Liver (tissue), 9 donors: ENCODE measurements around the gene ARFIP1. TPM values are rescaled to one million over a fixed set of nuclear protein-coding genes. Genes with fewer than 3 reads are reported as not detected.

Experiments used
- DNase-seq: peaks from one replicate; pipeline ENCODE4 v3.0.0-alpha.2; 2017; ENCODE audit warnings: low spot score
- H3K27ac ChIP-seq, 2 donors: one replicate each; pipeline ENCODE4 v1.7.0; 2013; ENCODE audit warnings: inconsistent platforms in 2 of 2, low read length in 2 of 2, control low read depth in 1 of 2, low read depth in 1 of 2, mild to moderate bottlenecking in 1 of 2
- H3K27me3 ChIP-seq, 4 donors: one replicate each; pipeline versions ENCODE4 v1.6.1 to v1.7.0; 2013; ENCODE audit warnings: low read length in 3 of 4, inconsistent platforms in 1 of 4, mild to moderate bottlenecking in 1 of 4, moderate library complexity in 1 of 4; ENCODE audit not compliant: control insufficient read depth in 4 of 4, insufficient read depth in 4 of 4
- H3K36me3 ChIP-seq, 4 donors: one replicate each; pipeline versions ENCODE4 v1.6.1 to v1.7.0; 2013; ENCODE audit warnings: low read length in 3 of 4, mild to moderate bottlenecking in 3 of 4, low read depth in 1 of 4, moderate library complexity in 1 of 4; ENCODE audit not compliant: control insufficient read depth in 4 of 4, insufficient read depth in 3 of 4
- H3K4me1 ChIP-seq, 4 donors: one replicate each; pipeline versions ENCODE4 v1.6.1 to v1.7.0; 2013; ENCODE audit warnings: low read length in 3 of 4, mild to moderate bottlenecking in 3 of 4, moderate library complexity in 1 of 4; ENCODE audit not compliant: control insufficient read depth in 4 of 4, insufficient read depth in 4 of 4
- H3K4me3 ChIP-seq, 3 donors: one replicate each; pipeline versions ENCODE4 v1.6.1 to v1.7.0; 2013; ENCODE audit warnings: low read length in 3 of 3, control low read depth in 1 of 3, low read depth in 1 of 3, mild to moderate bottlenecking in 1 of 3
- H3K9ac ChIP-seq, 2 donors: one replicate each; pipeline ENCODE4 v1.7.0; 2013; ENCODE audit warnings: low read length in 2 of 2, mild to moderate bottlenecking in 2 of 2, moderate library complexity in 2 of 2, control low read depth in 1 of 2, low read depth in 1 of 2
- H3K9me3 ChIP-seq, 4 donors: one replicate each; pipeline versions ENCODE4 v1.6.1 to v1.7.0; 2013; ENCODE audit warnings: low read length in 3 of 4; ENCODE audit not compliant: control insufficient read depth in 4 of 4
- FOXA1 ChIP-seq: IDR thresholded peaks from 2 replicates; pipeline ENCODE4 v1.6.1; 2016; ENCODE audit warnings: antibody characterized with exemption
- FOXA2 ChIP-seq: IDR thresholded peaks from 2 replicates; pipeline ENCODE4 v1.6.1; 2016; ENCODE audit warnings: antibody characterized with exemption
- GABPA ChIP-seq, 2 donors: IDR thresholded peaks in 1 of 2; conservative IDR thresholded peaks in 1 of 2; 2 replicates each; pipeline ENCODE4 v1.6.1; 2016; ENCODE audit warnings: antibody characterized with exemption in 2 of 2, mild to moderate bottlenecking in 1 of 2, moderate library complexity in 1 of 2
- HNF4G ChIP-seq: IDR thresholded peaks from 2 replicates; pipeline ENCODE4 v1.6.1; 2016; ENCODE audit warnings: antibody characterized with exemption
- JUND ChIP-seq, 2 donors: IDR thresholded peaks; 2 replicates each; pipeline ENCODE4 v1.6.1; 2016; ENCODE audit warnings: antibody characterized with exemption in 2 of 2
- NR2F2 ChIP-seq: IDR thresholded peaks from 2 replicates; pipeline ENCODE4 v1.6.1; 2016; ENCODE audit warnings: antibody characterized with exemption
- RAD21 ChIP-seq, 2 donors: IDR thresholded peaks; 2 replicates each; pipeline ENCODE4 v1.6.1; 2016; ENCODE audit warnings: antibody characterized with exemption in 2 of 2, mild to moderate bottlenecking in 2 of 2
- RXRA ChIP-seq, 2 donors: IDR thresholded peaks; 2 replicates each; pipeline ENCODE4 v1.6.1; 2017 to 2018; ENCODE audit warnings: antibody characterized with exemption in 2 of 2, mild to moderate bottlenecking in 1 of 2
- TAF1 ChIP-seq: conservative IDR thresholded peaks from 2 replicates; pipeline ENCODE4 v1.6.1; 2016; ENCODE audit warnings: antibody characterized with exemption, mild to moderate bottlenecking
- YY1 ChIP-seq: IDR thresholded peaks from 2 replicates; pipeline ENCODE4 v1.6.1; 2016; ENCODE audit warnings: antibody characterized with exemption, mild to moderate bottlenecking
- WGBS: extraction: QIAGEN DNeasy Blood & Tissue Kit; methylation state at CpG from one replicate; pipeline ENCODE4 v1.1.7; 2013; 5-methylcytosine and 5-hydroxymethylcytosine counted together
- polyA plus RNA-seq, 2 donors: library from polyadenylated mRNA; stranded (reverse) in 1 of 2; unstranded in 1 of 2; fragments of 200-250 nt in 1 of 2; fragments of >200 nt in 1 of 2; fragmentation: Nextera tagmentation in 1 of 2; extraction: Ambion mirVana in 1 of 2; gene quantifications; one replicate each; pipeline versions ENCODE4 v1.2.1 to v1.2.3, GENCODE V29; 2013 to 2015
- total RNA-seq, 2 donors: library from RNA; depleted of rRNA; stranded (reverse); fragments of >200 nt; gene quantifications; one replicate each; pipeline ENCODE4 v1.2.3, GENCODE V29; 2014
- TF ChIP-seq, protein P1 (sequence below): fragments of 150-350 bp; IDR thresholded peaks from 2 replicates; pipeline ENCODE4 v1.5.1; 2017; ENCODE audit warnings: improper control_type of control experiment, low read depth, low read length; ENCODE audit not compliant: missing input control
- TF ChIP-seq, protein P2 (sequence below): IDR thresholded peaks from 2 replicates; pipeline ENCODE4 v1.6.1; 2016; ENCODE audit warnings: antibody characterized with exemption
- donor health status: healthy.
- donor health status: healthy.
- donor health status: healthy.
- donor health status: healthy.
- donor health status: healthy.

Gene ARFIP1
- total and polyA plus RNA-seq, 4 donors: 6.8 to 16.8 (median 14.9) TPM

DNA sequence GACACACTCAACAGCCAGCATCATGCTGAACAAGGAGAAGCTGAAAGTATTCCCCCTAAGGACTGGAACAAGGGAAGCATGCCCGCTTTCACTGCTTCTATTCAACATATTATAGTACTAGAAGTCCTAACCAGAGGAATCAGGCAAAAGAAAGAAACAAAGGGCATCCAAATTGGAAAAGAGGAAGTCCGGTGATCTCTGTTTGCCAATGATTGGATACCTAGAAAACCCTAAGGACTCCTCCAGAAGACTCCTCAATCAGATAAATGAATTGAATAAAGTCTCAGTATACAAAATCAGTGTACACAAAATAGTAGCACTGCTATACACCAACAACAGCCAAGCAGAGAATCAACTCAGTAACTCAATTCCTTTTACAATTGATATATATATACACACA is 44.8 kb downstream of the ARFIP1 start:
- DNase-seq: no peak
- H3K36me3 ChIP-seq: no peaks in the 10 kb centered on the region
- H3K27me3 ChIP-seq: no peaks in the 10 kb centered on the region
- H3K9me3 ChIP-seq: peaks cover 0 to 3% (median 0%) of the 10 kb centered on the region in 4 donors
- 97% methylated on average over 2 of the region's 2 CpGs for WGBS
- no peak overlapping the region for H3K4me3 ChIP-seq
- TF ChIP-seq YY1: no peak
- no peak overlapping the region for H3K27ac ChIP-seq
- no peaks in the 10 kb centered on the region for H3K4me1 ChIP-seq
- H3K9ac ChIP-seq: no peak overlapping the region

DNA sequence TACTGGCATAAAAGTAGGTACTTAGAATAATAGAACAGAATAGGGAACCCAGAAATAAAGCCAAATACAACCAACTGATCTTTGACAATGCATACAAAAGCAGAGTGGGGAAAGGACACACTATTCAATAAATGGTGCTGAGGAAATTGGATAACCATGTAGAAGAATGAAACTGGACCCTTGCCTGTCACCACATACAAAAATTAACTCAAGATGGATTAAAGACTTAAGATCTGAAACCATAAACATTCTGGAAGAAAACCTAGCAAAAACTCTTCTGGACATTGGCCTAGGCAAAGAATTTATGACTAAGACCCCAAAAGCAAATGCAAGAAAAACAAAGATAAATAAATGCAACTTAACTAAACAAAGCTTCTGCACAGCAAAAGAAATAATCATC is 45.6 kb downstream of the ARFIP1 start:
- peaks cover 0 to 3% (median 0%) of the 10 kb centered on the region in 4 donors for H3K9me3 ChIP-seq
- no peak for DNase-seq
- TF ChIP-seq FOXA1 (no peak), YY1 (no peak), TAF1 (no peak), RAD21 (IDR thresholded peaks at IDR 0.05) (no peak), FOXA2 (no peak), NR2F2 (no peak)
- TF ChIP-seq, protein P1, sequence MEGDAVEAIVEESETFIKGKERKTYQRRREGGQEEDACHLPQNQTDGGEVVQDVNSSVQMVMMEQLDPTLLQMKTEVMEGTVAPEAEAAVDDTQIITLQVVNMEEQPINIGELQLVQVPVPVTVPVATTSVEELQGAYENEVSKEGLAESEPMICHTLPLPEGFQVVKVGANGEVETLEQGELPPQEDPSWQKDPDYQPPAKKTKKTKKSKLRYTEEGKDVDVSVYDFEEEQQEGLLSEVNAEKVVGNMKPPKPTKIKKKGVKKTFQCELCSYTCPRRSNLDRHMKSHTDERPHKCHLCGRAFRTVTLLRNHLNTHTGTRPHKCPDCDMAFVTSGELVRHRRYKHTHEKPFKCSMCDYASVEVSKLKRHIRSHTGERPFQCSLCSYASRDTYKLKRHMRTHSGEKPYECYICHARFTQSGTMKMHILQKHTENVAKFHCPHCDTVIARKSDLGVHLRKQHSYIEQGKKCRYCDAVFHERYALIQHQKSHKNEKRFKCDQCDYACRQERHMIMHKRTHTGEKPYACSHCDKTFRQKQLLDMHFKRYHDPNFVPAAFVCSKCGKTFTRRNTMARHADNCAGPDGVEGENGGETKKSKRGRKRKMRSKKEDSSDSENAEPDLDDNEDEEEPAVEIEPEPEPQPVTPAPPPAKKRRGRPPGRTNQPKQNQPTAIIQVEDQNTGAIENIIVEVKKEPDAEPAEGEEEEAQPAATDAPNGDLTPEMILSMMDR: no peak
- no peak overlapping the region for H3K4me3 ChIP-seq
- no peak overlapping the region for H3K27ac ChIP-seq
- no peaks in the 10 kb centered on the region for H3K27me3 ChIP-seq
- no peak overlapping the region for H3K9ac ChIP-seq
- no peaks in the 10 kb centered on the region for H3K36me3 ChIP-seq
- no peaks in the 10 kb centered on the region for H3K4me1 ChIP-seq

DNA sequence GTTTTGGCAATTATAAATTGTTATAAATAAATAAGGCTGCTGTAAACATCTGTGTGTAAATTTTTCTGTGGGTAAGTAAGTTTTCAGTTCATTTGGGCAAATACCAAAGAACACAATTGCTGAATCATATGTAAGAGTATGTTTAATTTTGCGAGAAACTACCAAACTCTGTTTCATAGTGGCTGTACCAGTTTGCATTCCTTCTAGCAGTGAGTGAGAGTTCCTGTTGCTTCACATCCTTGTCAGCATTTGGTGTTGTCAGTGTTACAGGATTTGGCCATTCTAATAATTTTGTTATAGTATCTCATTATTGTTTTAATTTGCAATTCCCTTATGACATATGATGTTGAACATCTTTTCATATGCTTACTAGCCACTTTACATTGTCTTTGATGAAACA is 48.4 kb downstream of the ARFIP1 start:
- TF ChIP-seq HNF4G: no peak
- TF ChIP-seq FOXA2: no peak
- TF ChIP-seq YY1: no peak
- TF ChIP-seq, protein P2, sequence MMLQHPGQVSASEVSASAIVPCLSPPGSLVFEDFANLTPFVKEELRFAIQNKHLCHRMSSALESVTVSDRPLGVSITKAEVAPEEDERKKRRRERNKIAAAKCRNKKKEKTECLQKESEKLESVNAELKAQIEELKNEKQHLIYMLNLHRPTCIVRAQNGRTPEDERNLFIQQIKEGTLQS: no peak
- TF ChIP-seq RXRA (IDR thresholded peaks at IDR 0.05): no peak
- no peak for TF ChIP-seq JUND (IDR thresholded peaks at IDR 0.05)
- TF ChIP-seq FOXA1: no peak
- no peak for TF ChIP-seq TAF1
- no peak for TF ChIP-seq GABPA (IDR thresholded peaks at IDR 0.05 in 1 of 2, conservative IDR thresholded peaks at IDR 0.05 in 1 of 2)
- Histone ChIP-seq H3K4me1 (no peaks in the 10 kb centered on the region), H3K9ac (no peak overlapping the region), H3K27me3 (no peaks in the 10 kb centered on the region), H3K9me3 (peaks cover 0 to 3% (median 0%) of the 10 kb centered on the region in 4 donors), H3K4me3 (no peak overlapping the region), H3K27ac (no peak overlapping the region), H3K36me3 (no peaks in the 10 kb centered on the region)
- no peak for DNase-seq
- WGBS: 97% methylated on average over 1 of the region's 1 CpG

DNA sequence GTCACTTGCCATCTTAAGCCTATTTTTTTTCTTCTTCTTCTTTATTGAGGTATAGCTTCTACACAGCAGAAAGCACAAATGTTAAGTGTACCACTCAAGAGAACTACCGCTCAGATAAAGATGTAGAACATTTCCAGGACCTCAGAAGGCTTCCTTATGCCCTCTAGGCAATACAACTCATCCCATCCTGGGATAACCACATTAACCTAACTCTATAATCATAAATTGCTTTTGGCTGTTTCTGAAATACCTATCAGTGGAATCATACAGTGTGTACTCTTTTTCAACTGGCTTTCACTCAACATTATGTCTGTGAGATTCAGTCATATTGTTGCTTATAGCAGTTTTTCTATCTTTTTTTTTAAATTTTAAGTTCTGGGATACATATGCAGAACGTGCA is 51.7 kb downstream of the ARFIP1 start:
- Histone ChIP-seq H3K9me3 (peaks cover 0 to 3% (median 0%) of the 10 kb centered on the region in 4 donors), H3K9ac (no peak overlapping the region), H3K4me1 (no peaks in the 10 kb centered on the region), H3K27ac (no peak overlapping the region), H3K4me3 (no peak overlapping the region), H3K36me3 (peaks cover 0 to 2% (median 0%) of the 10 kb centered on the region in 4 donors), H3K27me3 (no peaks in the 10 kb centered on the region)
- no peak for DNase-seq
- 96% methylated on average over 2 of the region's 2 CpGs for WGBS
- TF ChIP-seq RXRA (IDR thresholded peaks at IDR 0.05) (no peak), HNF4G (no peak), YY1 (no peak), RAD21 (IDR thresholded peaks at IDR 0.05) (no peak)
